Breast epithelium (tissue), 3 donors: ENCODE measurements around the gene THSD1.
A peak's percentile ranks its signal among the peaks of the same experiment; 100 is the strongest.

Experiments
- CTCF ChIP-seq, 3 donors: fragments of 450-650 bp; IDR thresholded peaks; one replicate each; pipeline ENCODE4 v1.5.1; 2016 to 2017; ENCODE audit warnings: antibody characterized with exemption in 3 of 3, mild to moderate bottlenecking in 3 of 3, moderate library complexity in 3 of 3
- POLR2A ChIP-seq: fragments of 450-650 bp; IDR thresholded peaks from one replicate; pipeline ENCODE4 v1.6.1; 2016; ENCODE audit warnings: antibody characterized with exemption, mild to moderate bottlenecking, moderate library complexity

DNA sequence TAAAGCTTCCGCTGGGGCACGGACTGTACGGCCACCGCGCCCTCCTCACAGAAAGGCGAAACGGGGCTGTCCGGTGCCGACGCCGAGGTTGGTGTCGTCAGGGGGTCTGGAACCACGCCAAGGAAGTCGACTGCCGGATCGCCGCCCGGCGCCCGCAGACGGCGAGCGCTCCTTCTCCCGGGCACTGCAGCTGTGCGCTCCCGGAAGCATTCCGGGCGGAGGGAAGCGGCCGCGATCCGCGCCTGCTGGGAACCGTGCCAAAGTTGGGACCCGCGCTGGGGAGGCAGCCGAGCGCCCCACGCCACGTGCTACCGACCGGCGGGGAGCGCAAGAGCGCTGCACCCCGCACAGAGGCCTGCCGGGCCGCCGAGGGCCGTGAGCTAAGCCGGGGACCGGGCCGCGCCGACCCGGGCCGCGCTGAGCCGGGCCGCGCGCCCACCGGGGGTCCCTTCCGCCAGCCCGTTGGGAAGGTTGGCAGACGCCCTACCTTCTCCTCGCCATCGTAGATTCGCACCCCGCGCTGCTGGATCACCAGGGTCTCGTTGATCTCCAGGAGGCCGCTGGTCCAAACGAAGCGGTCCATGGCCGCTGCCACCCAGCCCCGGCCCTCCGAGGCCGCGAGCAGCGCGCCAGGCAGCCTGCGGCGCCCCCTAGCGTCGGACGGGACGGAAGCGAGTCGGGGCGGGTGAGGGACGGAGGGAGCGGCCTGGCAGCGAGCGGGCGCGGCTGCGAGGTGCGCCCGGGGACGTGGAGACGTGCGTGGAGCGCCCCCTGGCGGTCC, 44.2 kb upstream of the THSD1 start, which contains the start of gene VPS36:
- TF ChIP-seq CTCF (IDR thresholded peaks at IDR 0.05) (peak in 2 of 3 donors; percentile 98 to 100), POLR2A (peak; percentile 72)
